Loucy (cell line): ENCODE data around the gene ZNF878.
A peak's percentile ranks its signal among the peaks of the same experiment; 100 is the strongest.

Experiments used
- H2AFZ ChIP-seq: fragments of 200-600 bp; sonication (generic); 2 replicates; pipeline ENCODE4 v1.6.0; 2016; ENCODE audit warnings: antibody characterized with exemption, mild to moderate bottlenecking, low read length, moderate library complexity
- H3F3A ChIP-seq: fragments of 200-600 bp; 2 replicates; pipeline ENCODE4 v1.6.0; 2016; ENCODE audit warnings: antibody characterized with exemption, low read depth, mild to moderate bottlenecking
- H3K27me3 ChIP-seq: fragments of 200-600 bp; sonication (generic); 2 replicates; pipeline ENCODE4 v1.6.1; 2014; ENCODE audit warnings: low read length, mild to moderate bottlenecking; ENCODE audit not compliant: insufficient read depth, poor library complexity, severe bottlenecking
- H3K36me3 ChIP-seq: fragments of 200-600 bp; sonication (generic); 2 replicates; pipeline ENCODE4 v1.6.1; 2016; ENCODE audit warnings: low read length; ENCODE audit not compliant: insufficient read depth
- H3K4me1 ChIP-seq: fragments of 200-600 bp; sonication (generic); 2 replicates; pipeline ENCODE4 v1.5.1; 2014; ENCODE audit warnings: low read length, mild to moderate bottlenecking; ENCODE audit not compliant: insufficient read depth, poor library complexity, severe bottlenecking
- H3K4me2 ChIP-seq: fragments of 200-600 bp; sonication (generic); 2 replicates; pipeline ENCODE4 v1.6.0; 2014; ENCODE audit warnings: antibody characterized with exemption, low read length, low read depth, mild to moderate bottlenecking; ENCODE audit not compliant: poor library complexity, severe bottlenecking
- H3K4me3 ChIP-seq: fragments of 200-600 bp; sonication (generic); 2 replicates; pipeline ENCODE4 v1.5.1; 2014; ENCODE audit warnings: low read length, mild to moderate bottlenecking, mixed read lengths; ENCODE audit not compliant: poor library complexity, severe bottlenecking
- H3K79me2 ChIP-seq: fragments of 200-600 bp; sonication (generic); 2 replicates; pipeline ENCODE4 v1.6.1; 2014; ENCODE audit warnings: low read length; ENCODE audit not compliant: insufficient read depth
- H3K9ac ChIP-seq: fragments of 200-600 bp; sonication (generic); 2 replicates; pipeline ENCODE4 v1.6.0; 2014; ENCODE audit warnings: mild to moderate bottlenecking, low read depth, low read length, moderate library complexity; ENCODE audit not compliant: poor library complexity, severe bottlenecking
- H3K9me2 ChIP-seq: fragments of 200-600 bp; sonication (generic); replicated peaks from 2 replicates; pipeline ENCODE4 v1.6.1; 2016; ENCODE audit warnings: low read depth, low read length, mixed read lengths
- H3K9me3 ChIP-seq: fragments of 200-600 bp; sonication (generic); 2 replicates; pipeline ENCODE4 v1.6.1; 2014; ENCODE audit warnings: mild to moderate bottlenecking, antibody characterized with exemption, low read length, low read depth; ENCODE audit not compliant: insufficient read depth
- H4K20me1 ChIP-seq: fragments of 200-600 bp; sonication (generic); 2 replicates; pipeline ENCODE4 v1.6.0; 2014; ENCODE audit warnings: antibody characterized with exemption, low read length, mild to moderate bottlenecking; ENCODE audit not compliant: insufficient read depth, poor library complexity, severe bottlenecking
- EZH2phosphoT487 ChIP-seq: fragments of 200-600 bp; IDR thresholded peaks from 2 replicates; pipeline ENCODE4 v1.6.1; 2018; ENCODE audit warnings: antibody characterized with exemption, mild to moderate bottlenecking, moderate library complexity, borderline replicate concordance
- TF ChIP-seq, protein P1 (sequence below): fragments of 200-600 bp; sonication (generic); conservative IDR thresholded peaks from 2 replicates; pipeline ENCODE4 v1.5.1; 2014; ENCODE audit warnings: mild to moderate bottlenecking, antibody characterized with exemption, low read length

The ZNF878 gene

GRCh38 chr19:12052091-12052496 lies 667 bp downstream of the ZNF878 start:
- no peaks in the 10 kb centered on the region for H3K79me2 ChIP-seq
- no peaks in the 10 kb centered on the region for H4K20me1 ChIP-seq
- H3K9me3 ChIP-seq: no peaks in the 10 kb centered on the region
- H3K9ac ChIP-seq: peak overlapping the region; percentile 67
- TF ChIP-seq, protein P1, sequence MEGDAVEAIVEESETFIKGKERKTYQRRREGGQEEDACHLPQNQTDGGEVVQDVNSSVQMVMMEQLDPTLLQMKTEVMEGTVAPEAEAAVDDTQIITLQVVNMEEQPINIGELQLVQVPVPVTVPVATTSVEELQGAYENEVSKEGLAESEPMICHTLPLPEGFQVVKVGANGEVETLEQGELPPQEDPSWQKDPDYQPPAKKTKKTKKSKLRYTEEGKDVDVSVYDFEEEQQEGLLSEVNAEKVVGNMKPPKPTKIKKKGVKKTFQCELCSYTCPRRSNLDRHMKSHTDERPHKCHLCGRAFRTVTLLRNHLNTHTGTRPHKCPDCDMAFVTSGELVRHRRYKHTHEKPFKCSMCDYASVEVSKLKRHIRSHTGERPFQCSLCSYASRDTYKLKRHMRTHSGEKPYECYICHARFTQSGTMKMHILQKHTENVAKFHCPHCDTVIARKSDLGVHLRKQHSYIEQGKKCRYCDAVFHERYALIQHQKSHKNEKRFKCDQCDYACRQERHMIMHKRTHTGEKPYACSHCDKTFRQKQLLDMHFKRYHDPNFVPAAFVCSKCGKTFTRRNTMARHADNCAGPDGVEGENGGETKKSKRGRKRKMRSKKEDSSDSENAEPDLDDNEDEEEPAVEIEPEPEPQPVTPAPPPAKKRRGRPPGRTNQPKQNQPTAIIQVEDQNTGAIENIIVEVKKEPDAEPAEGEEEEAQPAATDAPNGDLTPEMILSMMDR: no peak
- TF ChIP-seq EZH2phosphoT487: no peak
- peak overlapping the region; percentile 67 for H3K4me2 ChIP-seq
- no peaks in the 10 kb centered on the region for H3K27me3 ChIP-seq
- H3K4me3 ChIP-seq: peak overlapping the region; percentile 73
- H3F3A ChIP-seq: no peaks in the 10 kb centered on the region; the same call in 1 of the 2 replicates
- peak overlapping the region; percentile 73; the same call in 1 of the 2 replicates for H2AFZ ChIP-seq
- no peaks in the 10 kb centered on the region for H3K4me1 ChIP-seq
- no peaks in the 10 kb centered on the region for H3K36me3 ChIP-seq
- no peaks in the 10 kb centered on the region for H3K9me2 ChIP-seq

GRCh38 chr19:12047868-12048267 lies 4.9 kb downstream of the ZNF878 start:
- H3K27me3 ChIP-seq: no peaks in the 10 kb centered on the region
- H3F3A ChIP-seq: no peaks in the 10 kb centered on the region; the same call in 1 of the 2 replicates
- peaks cover 13% of the 10 kb centered on the region for H3K36me3 ChIP-seq
- no peak overlapping the region for H3K9ac ChIP-seq
- no peak overlapping the region for H3K4me2 ChIP-seq
- no peak overlapping the region for H2AFZ ChIP-seq
- no peaks in the 10 kb centered on the region for H3K79me2 ChIP-seq
- no peaks in the 10 kb centered on the region for H3K4me1 ChIP-seq
- peaks cover 13% of the 10 kb centered on the region; the same call in 1 of the 2 replicates for H3K9me3 ChIP-seq
- no peak overlapping the region for H3K4me3 ChIP-seq
- no peaks in the 10 kb centered on the region for H3K9me2 ChIP-seq
- no peaks in the 10 kb centered on the region for H4K20me1 ChIP-seq
- no peak for TF ChIP-seq EZH2phosphoT487
- TF ChIP-seq, protein P1: no peak

DNA sequence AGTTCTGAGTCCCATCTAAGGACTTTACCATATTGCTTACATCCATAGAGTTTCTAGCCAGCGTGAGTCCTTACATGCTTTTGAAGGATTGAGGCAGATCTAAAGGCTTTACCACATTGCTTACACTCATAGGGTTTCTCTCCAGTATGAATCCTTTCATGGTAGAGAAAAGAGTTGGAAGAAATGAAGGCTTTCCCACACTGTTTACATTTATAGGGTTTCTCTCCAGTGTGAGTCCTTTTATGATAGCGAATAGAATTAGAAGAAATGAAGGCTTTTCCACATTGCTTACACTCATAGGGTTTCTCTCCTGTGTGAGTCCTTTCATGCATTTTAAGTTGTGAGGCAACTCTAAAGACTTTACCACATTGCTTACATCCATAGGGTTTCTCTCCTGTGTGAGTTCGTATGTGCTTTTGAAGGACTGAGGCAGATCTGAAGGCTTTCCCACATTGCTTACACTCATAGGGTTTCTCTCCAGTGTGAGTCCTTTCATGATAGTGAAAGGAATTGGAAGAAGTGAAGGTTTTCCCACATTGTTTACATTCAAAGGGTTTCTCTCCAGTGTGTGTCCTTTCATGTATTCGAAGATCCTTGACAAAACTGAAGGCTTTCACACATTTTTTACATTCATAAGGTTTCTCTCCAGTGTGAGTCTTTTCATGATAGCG lies 8.9 kb downstream of the ZNF878 start:
- H3K36me3 ChIP-seq: peaks cover 13% of the 10 kb centered on the region
- H2AFZ ChIP-seq: no peak overlapping the region
- no peaks in the 10 kb centered on the region for H3F3A ChIP-seq
- no peaks in the 10 kb centered on the region for H4K20me1 ChIP-seq
- H3K4me2 ChIP-seq: no peak overlapping the region
- no peak overlapping the region for H3K9ac ChIP-seq
- no peak overlapping the region for H3K4me3 ChIP-seq
- H3K4me1 ChIP-seq: no peaks in the 10 kb centered on the region
- no peaks in the 10 kb centered on the region for H3K79me2 ChIP-seq
- TF ChIP-seq, protein P1: no peak
- no peak for TF ChIP-seq EZH2phosphoT487
- peaks cover 13% of the 10 kb centered on the region; the same call in 1 of the 2 replicates for H3K9me3 ChIP-seq
- H3K9me2 ChIP-seq: no peaks in the 10 kb centered on the region
- no peaks in the 10 kb centered on the region for H3K27me3 ChIP-seq
